HG03025 (cell line): ENCODE results near the gene HDDC2.

ENCODE experiments used
- ATAC-seq: cut with Tn5 transposase; IDR thresholded peaks from one replicate; pipeline ENCODE4 v1.9.1; 2021; ENCODE audit warnings: mild to moderate bottlenecking, moderate library complexity; ENCODE audit not compliant: unreplicated experiment, low FRiP score

Gene HDDC2

DNA sequence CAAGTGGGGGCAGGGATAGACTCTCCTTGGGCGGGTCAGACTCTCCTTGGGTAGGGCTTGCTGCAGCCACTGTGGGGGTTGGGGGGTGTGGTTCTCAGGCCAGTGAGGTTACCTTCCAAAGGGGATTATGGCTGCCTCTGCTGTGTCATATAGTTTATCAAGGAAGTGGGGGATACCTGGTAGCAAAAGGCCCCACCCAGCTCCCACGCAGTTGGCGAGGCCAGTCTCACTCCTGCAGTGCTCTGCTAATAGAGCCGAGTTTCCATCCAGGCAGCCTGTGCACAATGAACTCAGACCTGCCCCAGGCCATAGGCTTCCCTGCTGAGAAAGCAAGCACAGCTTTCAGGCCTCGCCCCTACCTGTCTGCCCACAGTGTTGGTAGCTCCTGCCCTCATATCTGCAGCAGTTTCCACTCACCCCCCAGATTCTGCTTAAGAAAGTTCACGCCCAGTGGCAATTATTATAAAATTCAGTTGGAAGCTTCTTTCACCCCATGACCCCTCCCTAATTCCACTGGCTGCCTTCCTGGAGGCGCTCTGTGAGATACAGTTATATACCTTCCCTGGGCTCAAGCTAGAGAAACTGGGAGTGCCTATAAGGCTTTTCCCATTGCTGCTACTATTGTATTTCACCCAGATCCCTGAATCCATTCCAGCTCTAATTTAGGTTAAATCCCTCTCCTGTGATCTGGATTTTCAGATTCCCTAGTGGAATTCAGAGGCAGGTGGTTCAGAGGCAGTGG is 56.1 kb downstream of the HDDC2 start:
- no peak for ATAC-seq

DNA sequence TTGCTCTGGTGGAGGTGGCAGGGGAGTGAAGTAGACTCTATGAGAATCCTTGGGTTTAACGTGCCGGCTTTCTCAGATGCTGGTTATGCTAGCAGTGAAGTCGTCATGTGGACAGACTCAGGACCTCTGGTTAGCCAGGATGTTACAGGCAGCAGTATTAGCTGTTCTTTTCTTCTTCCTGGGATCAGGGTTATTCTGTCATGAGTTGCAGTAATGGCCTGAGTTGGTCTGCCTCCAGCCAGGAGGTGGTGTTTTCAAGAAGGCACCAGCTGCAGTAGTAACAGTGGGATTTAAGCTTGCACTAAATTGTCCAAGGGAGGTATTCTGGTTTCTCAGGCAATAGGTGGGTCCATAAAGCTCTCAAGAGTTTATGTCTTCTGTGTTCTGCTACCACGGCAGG is 56.7 kb downstream of the HDDC2 start:
- ATAC-seq, result no peak

- no peak for ATAC-seq
These were observed 64.0 kb downstream of the HDDC2 start for GRCh38 chr6:125237764-125238163.

GRCh38 chr6:125236536-125237327 is 65.0 kb downstream of the HDDC2 start:
- no peak for ATAC-seq

DNA sequence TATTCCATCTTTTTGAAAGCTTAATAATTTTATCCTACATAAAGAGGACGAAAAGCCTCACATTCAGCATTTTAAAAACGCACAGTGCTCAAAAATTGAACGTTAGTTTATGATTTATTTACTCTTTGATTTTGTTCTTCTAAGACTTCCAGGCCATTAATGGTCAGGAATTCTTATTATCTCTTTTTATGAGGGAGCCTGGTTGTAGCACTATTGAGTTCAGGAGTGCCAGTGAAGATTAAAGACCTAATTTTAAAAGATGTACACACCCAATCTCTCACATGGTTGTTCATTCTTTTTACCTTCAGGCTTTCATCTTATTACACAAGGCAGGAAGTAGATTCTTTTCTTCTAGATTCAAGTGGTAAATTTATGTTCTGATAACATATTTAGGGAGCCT is 68.6 kb downstream of the HDDC2 start:
- no peak for ATAC-seq

DNA sequence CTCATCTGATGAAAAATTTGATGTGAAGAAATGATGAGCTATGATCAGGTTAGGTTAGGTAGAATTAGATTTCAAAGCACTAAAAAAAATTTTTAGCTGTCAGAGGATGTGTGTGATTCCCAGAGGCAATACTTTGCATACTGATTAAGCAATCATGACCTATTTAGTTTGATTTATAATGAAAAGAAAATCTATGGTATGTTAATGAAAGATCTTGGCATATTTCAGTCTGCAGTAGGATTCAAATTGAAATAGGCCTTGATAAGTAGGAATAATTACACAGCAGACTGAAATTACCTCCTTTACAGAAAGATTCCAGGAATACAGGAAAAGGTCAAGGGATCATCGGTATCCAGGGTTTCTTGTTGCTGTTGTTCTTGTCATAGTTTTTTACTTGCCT is 69.3 kb downstream of the HDDC2 start:
- no peak for ATAC-seq

- no peak for ATAC-seq
These were observed 70.0 kb downstream of the HDDC2 start for GRCh38 chr6:125231574-125232343.

DNA sequence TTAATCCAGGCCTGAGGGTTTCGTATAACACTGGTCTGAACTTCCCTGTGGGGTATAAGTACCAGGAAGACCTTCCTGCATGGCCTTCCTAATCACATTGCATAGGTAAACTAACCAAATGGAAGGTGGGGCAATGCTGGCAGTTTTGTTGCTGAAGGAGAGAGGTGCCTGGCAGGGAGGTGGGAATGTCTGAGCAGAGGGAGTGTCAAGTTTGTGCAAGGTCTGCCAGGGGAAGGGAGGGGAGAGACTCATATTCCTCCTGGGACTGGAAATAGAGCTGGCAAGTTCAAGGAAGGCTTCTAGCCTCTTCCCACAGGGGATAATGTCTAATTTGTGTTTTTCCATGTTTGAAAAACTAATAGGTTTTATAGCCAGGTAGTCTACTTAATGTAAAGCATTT is 70.6 kb downstream of the HDDC2 start:
- ATAC-seq, result no peak

DNA sequence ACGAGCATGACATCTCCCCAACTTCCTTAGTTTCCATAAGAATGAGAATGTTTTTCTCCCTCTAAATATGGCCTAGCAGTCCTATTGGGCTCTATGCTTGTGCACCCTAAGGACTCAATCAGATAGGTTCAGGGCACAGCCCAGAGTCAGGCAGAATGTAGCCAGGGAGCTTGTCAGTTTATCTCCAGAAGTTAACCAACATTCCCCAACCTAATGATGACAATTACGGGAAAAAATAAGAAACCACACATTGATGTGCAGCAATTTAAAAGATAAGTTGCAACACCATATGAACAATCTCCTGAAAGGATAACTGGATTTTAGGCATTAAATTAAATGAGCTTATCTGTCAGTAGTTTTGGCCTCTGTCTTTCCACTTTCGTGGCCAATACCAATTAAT is 71.1 kb downstream of the HDDC2 start:
- ATAC-seq, result no peak

- no peak for ATAC-seq
These were observed 72.7 kb downstream of the HDDC2 start for GRCh38 chr6:125228981-125229479.

DNA sequence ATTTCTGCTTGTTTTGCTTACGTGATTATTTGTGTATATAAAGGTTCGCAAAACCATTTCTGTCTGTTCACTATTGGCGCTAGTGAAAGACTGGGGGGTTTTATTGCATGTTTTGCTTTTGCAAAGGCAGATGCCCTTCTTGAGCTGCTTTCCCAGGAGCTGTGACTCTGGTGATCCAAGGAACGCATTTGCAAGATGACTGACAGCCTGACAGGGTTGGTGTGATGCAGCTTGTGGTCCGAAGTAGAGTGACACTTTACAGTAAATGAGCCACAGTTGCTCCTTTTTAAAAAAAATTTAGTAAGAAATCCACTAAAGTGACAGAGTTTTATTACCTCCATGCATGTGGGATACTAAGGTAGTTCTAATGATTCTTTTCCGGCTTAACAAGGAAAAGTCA is 74.5 kb downstream of the HDDC2 start:
- no peak for ATAC-seq
